HFFc6 (cell line): ENCODE data around the gene SLC39A11. TPM values are rescaled to one million over a fixed set of nuclear protein-coding genes. Genes with fewer than 3 reads are reported as not detected.

ENCODE experiments used
- DNase-seq: peaks from one replicate; pipeline ENCODE4 v3.0.0-alpha.2; 2018
- H3K27ac Mint-ChIP-seq: 2 replicates; pipeline ENCODE4 v1.8.0; 2020; ENCODE audit warnings: mild to moderate bottlenecking, mixed read lengths
- H3K27me3 Mint-ChIP-seq: 2 replicates; pipeline ENCODE4 v1.8.0; 2021; ENCODE audit warnings: mild to moderate bottlenecking, moderate library complexity, mixed read lengths; ENCODE audit not compliant: insufficient read depth
- H3K36me3 Mint-ChIP-seq: 2 replicates; pipeline ENCODE4 v1.8.0; 2021; ENCODE audit warnings: low read depth, mixed read lengths
- H3K4me1 Mint-ChIP-seq: 2 replicates; pipeline ENCODE4 v1.8.0; 2020; ENCODE audit warnings: low read depth, mixed read lengths
- H3K4me3 Mint-ChIP-seq: 2 replicates; pipeline ENCODE4 v1.8.0; 2020; ENCODE audit warnings: mild to moderate bottlenecking, moderate library complexity, mixed read lengths
- H3K9me3 Mint-ChIP-seq: 2 replicates; pipeline ENCODE4 v1.8.0; 2020; ENCODE audit warnings: mild to moderate bottlenecking, mixed read lengths
- total RNA-seq, 6 experiments: library from RNA; stranded (reverse); fragmentation: NEBNext Ultra II Directional; extraction: Animal tissue kit (Norgen Biotek cat#: 25700); gene quantifications; 2 replicates in 1 of 6; 3 replicates in 5 of 6; pipeline ENCODE4 v1.2.3, GENCODE V29; 2021
- TF ChIP-seq, protein P1 (sequence below): fragments of 200-600 bp; sonication (generic); IDR thresholded peaks from 2 replicates; pipeline ENCODE4 v1.5.0; 2021; ENCODE audit warnings: antibody characterized with exemption, mild to moderate bottlenecking

SLC39A11 gene
- total RNA-seq, 6 experiments from 2014 or later = 29.7 to 40.6 (median 34.9) TPM

- H3K27ac Mint-ChIP-seq = no peak overlapping the region
- TF ChIP-seq, protein P1, sequence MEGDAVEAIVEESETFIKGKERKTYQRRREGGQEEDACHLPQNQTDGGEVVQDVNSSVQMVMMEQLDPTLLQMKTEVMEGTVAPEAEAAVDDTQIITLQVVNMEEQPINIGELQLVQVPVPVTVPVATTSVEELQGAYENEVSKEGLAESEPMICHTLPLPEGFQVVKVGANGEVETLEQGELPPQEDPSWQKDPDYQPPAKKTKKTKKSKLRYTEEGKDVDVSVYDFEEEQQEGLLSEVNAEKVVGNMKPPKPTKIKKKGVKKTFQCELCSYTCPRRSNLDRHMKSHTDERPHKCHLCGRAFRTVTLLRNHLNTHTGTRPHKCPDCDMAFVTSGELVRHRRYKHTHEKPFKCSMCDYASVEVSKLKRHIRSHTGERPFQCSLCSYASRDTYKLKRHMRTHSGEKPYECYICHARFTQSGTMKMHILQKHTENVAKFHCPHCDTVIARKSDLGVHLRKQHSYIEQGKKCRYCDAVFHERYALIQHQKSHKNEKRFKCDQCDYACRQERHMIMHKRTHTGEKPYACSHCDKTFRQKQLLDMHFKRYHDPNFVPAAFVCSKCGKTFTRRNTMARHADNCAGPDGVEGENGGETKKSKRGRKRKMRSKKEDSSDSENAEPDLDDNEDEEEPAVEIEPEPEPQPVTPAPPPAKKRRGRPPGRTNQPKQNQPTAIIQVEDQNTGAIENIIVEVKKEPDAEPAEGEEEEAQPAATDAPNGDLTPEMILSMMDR = no peak
- H3K4me1 Mint-ChIP-seq = peaks cover 7% of the 10 kb centered on the region
- no peak for DNase-seq
- H3K36me3 Mint-ChIP-seq = 0 out of 2 replicates have a peak, but pooled peaks cover 5% of the 10 kb centered on the region
- H3K27me3 Mint-ChIP-seq = peaks cover 4% of the 10 kb centered on the region; the same call in 1 of the 2 replicates
- H3K9me3 Mint-ChIP-seq = no peaks in the 10 kb centered on the region
- H3K4me3 Mint-ChIP-seq = no peak overlapping the region
These were observed 157.6 kb downstream of the SLC39A11 start for GRCh38 chr17:72934927-72935326.

GRCh38 chr17:72931635-72932034 is 160.9 kb downstream of the SLC39A11 start:
- Mint-ChIP-seq H3K27ac (no peak overlapping the region), H3K4me1 (peaks cover 14% of the 10 kb centered on the region), H3K9me3 (no peaks in the 10 kb centered on the region), H3K4me3 (no peak overlapping the region), H3K36me3 (0 out of 2 replicates have a peak, but pooled peaks cover 5% of the 10 kb centered on the region), H3K27me3 (peaks cover 4% of the 10 kb centered on the region; the same call in 1 of the 2 replicates)
- TF ChIP-seq, protein P1 = no peak
- DNase-seq = no peak

GRCh38 chr17:72931163-72931562 is 161.3 kb downstream of the SLC39A11 start:
- Mint-ChIP-seq H3K36me3 (0 out of 2 replicates have a peak, but pooled peaks cover 5% of the 10 kb centered on the region), H3K9me3 (no peaks in the 10 kb centered on the region), H3K27me3 (peaks cover 4% of the 10 kb centered on the region; the same call in 1 of the 2 replicates), H3K4me3 (no peak overlapping the region), H3K4me1 (peaks cover 18% of the 10 kb centered on the region), H3K27ac (no peak overlapping the region)
- no peak for DNase-seq
- TF ChIP-seq, protein P1 = no peak

DNA sequence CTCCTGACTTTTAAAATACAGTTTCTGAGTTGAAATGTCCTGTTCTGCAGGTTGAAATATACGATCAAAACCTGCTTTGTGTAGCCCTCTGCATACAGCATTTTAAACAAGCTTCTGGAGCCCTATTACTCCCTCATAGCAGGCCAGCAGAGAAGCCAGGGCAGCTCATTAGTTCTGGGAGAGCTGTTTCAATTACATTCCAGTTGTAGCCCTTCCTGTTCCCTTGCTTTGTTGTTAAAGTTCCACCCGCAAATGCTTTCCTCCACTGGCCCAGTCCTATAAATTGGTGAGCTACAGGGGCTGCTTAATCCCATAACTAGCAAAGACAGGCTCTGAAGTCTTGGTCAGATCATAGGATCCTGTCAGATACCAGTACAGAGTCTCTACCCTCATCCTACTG is 162.5 kb downstream of the SLC39A11 start:
- TF ChIP-seq, protein P1 = no peak
- Mint-ChIP-seq H3K36me3 (peaks cover 9% of the 10 kb centered on the region; the same call in 1 of the 2 replicates), H3K27ac (no peak overlapping the region), H3K9me3 (no peaks in the 10 kb centered on the region), H3K27me3 (peaks cover 4% of the 10 kb centered on the region; the same call in 1 of the 2 replicates), H3K4me3 (no peak overlapping the region), H3K4me1 (peaks cover 26% of the 10 kb centered on the region)
- no peak for DNase-seq

GRCh38 chr17:72928454-72929136 is 163.9 kb downstream of the SLC39A11 start:
- DNase-seq = no peak
- Mint-ChIP-seq H3K4me1 (peaks cover 26% of the 10 kb centered on the region), H3K27me3 (peaks cover 4% of the 10 kb centered on the region; the same call in 1 of the 2 replicates), H3K9me3 (no peaks in the 10 kb centered on the region), H3K4me3 (no peak overlapping the region), H3K27ac (no peak overlapping the region), H3K36me3 (peaks cover 9% of the 10 kb centered on the region; the same call in 1 of the 2 replicates)
- TF ChIP-seq, protein P1 = no peak
